Transverse colon (tissue), 4 donors: ENCODE data around the gene SETD3. TPM values are rescaled to one million over a fixed set of nuclear protein-coding genes. Genes with fewer than 3 reads are reported as not detected.
A peak's percentile ranks its signal among the peaks of the same experiment; 100 is the strongest.

Experiments used
- DNase-seq: peaks from one replicate; pipeline ENCODE4 v3.0.0-alpha.2; 2019
- H3K27ac ChIP-seq, 4 donors: fragments of 200-600 bp; sonication (generic); 2 replicates each; pipeline ENCODE4 v1.5.1; 2016 to 2018; ENCODE audit warnings: inconsistent platforms in 4 of 4
- H3K27me3 ChIP-seq: fragments of 200-600 bp; sonication (generic); 2 replicates; pipeline ENCODE4 v1.5.1; 2017; ENCODE audit warnings: inconsistent platforms
- H3K36me3 ChIP-seq, 4 donors: fragments of 200-600 bp; sonication (generic); 2 replicates each; pipeline ENCODE4 v1.5.1; 2017 to 2019; ENCODE audit warnings: inconsistent platforms in 4 of 4
- H3K4me1 ChIP-seq, 4 donors: fragments of 200-600 bp; sonication (generic); 2 replicates each; pipeline ENCODE4 v1.5.1; 2017 to 2020; ENCODE audit warnings: inconsistent platforms in 4 of 4
- H3K4me3 ChIP-seq, 4 donors: fragments of 200-600 bp; sonication (generic); 1 replicate in 1 of 4; 2 replicates in 3 of 4; pipeline versions ENCODE4 v1.5.1 to v1.6.1; 2017 to 2019; ENCODE audit warnings: inconsistent platforms in 4 of 4
- H3K9me3 ChIP-seq, 2 donors: fragments of 200-600 bp; sonication (generic); 2 replicates each; pipeline ENCODE4 v1.5.1; 2017 to 2019; ENCODE audit warnings: inconsistent platforms in 2 of 2
- EP300 ChIP-seq: sonication (generic); formaldehyde crosslinking; IDR thresholded peaks from one replicate; pipeline ENCODE4 v1.6.1; 2017; ENCODE audit warnings: antibody characterized with exemption, low read depth
- POLR2A ChIP-seq: fragments of 450-650 bp; IDR thresholded peaks from one replicate; pipeline ENCODE4 v1.6.1; 2016; ENCODE audit warnings: antibody characterized with exemption, mild to moderate bottlenecking, moderate library complexity
- POLR2AphosphoS5 ChIP-seq, 3 donors: sonication (generic); formaldehyde crosslinking; IDR thresholded peaks; one replicate each; pipeline ENCODE4 v1.6.1; 2016; ENCODE audit warnings: antibody characterized with exemption in 3 of 3
- WGBS, 2 donors: methylation state at CpG; one replicate each; pipeline ENCODE4 v1.1.5; 2018; ENCODE audit warnings: low coverage in 1 of 2; 5-methylcytosine and 5-hydroxymethylcytosine counted together
- in situ Hi-C, 4 donors: fragments of 200-750 bp; cut with MboI; loops; one replicate each; pipeline versions ENCODE4 v1.15.0 to v1.15.1; 2017; ENCODE audit warnings: low sequenced_read_pairs in 3 of 4, low pct_ligation_motif_present in 1 of 4, low pct_unique_long_range_greater_than_20kb in 1 of 4
- intact Hi-C: fragments of 100-400 bp; cut with DNase I; formaldehyde crosslinking; loops from one replicate; pipeline ENCODE4 v1.15.1; 2023; ENCODE audit warnings: low total_unique reads
- total RNA-seq, 4 donors: library from RNA; depleted of rRNA; stranded (reverse); fragments of >200 nt; gene quantifications; one replicate each; pipeline ENCODE4 v1.1.0, GENCODE V29; 2016
- TF ChIP-seq, protein P1 (sequence below), 5 experiments: fragments of 200-600 bp in 3 of 5; fragments of 450-650 bp in 2 of 5; sonication (generic) in 3 of 5; IDR thresholded peaks; 1 replicate in 2 of 5; 2 replicates in 3 of 5; pipeline ENCODE4 v1.5.1; 2016 to 2017; ENCODE audit warnings: antibody characterized with exemption in 5 of 5, inconsistent platforms in 3 of 5, mild to moderate bottlenecking in 2 of 5, moderate library complexity in 1 of 5

The SETD3 gene
- total RNA-seq, 4 donors from 2014 or later, result 50.1 to 224 (median 68.8) TPM

DNA sequence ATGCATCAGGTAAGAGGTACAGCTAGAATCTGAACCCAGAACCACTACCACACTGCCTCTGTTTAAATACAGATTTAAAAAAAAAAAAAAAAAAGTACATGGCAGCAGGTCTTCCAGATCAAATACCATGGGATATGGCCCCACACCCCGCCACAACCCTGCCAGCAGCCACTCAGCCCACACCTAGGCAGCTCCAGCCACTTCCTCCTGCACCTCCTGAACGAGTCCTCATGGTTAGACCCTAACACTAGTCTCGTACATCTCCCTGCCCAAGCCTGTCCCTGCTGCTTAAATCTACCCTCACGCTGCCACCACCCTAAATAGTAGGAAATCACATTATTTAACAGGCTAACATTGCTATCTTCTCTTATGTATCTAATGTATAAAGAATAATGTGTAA, 12.6 kb downstream of the SETD3 start:
- no peaks in the 10 kb centered on the region for H3K9me3 ChIP-seq
- H3K4me1 ChIP-seq, result peaks cover 0 to 11% (median 5%) of the 10 kb centered on the region in 4 donors
- no peaks in the 10 kb centered on the region for H3K27me3 ChIP-seq
- H3K36me3 ChIP-seq, result peaks cover 0 to 17% (median 7%) of the 10 kb centered on the region in 4 donors
- TF ChIP-seq POLR2A, result no peak
- TF ChIP-seq, protein P1, sequence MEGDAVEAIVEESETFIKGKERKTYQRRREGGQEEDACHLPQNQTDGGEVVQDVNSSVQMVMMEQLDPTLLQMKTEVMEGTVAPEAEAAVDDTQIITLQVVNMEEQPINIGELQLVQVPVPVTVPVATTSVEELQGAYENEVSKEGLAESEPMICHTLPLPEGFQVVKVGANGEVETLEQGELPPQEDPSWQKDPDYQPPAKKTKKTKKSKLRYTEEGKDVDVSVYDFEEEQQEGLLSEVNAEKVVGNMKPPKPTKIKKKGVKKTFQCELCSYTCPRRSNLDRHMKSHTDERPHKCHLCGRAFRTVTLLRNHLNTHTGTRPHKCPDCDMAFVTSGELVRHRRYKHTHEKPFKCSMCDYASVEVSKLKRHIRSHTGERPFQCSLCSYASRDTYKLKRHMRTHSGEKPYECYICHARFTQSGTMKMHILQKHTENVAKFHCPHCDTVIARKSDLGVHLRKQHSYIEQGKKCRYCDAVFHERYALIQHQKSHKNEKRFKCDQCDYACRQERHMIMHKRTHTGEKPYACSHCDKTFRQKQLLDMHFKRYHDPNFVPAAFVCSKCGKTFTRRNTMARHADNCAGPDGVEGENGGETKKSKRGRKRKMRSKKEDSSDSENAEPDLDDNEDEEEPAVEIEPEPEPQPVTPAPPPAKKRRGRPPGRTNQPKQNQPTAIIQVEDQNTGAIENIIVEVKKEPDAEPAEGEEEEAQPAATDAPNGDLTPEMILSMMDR (IDR thresholded peaks at IDR 0.05), result no peak
- no peak for TF ChIP-seq EP300
- no peak for TF ChIP-seq POLR2AphosphoS5 (IDR thresholded peaks at IDR 0.05)
- no peak overlapping the region for H3K4me3 ChIP-seq
- intact Hi-C loops, result no loop called here
- peak; percentile 22 for DNase-seq
- in situ Hi-C loops, result no loop called here
- H3K27ac ChIP-seq, result no peak overlapping the region
- 57% methylated on average over 4 of the region's 4 CpGs; no CpG with 5 or more reads in 1 of the 2 donors for WGBS, 2 donors

DNA sequence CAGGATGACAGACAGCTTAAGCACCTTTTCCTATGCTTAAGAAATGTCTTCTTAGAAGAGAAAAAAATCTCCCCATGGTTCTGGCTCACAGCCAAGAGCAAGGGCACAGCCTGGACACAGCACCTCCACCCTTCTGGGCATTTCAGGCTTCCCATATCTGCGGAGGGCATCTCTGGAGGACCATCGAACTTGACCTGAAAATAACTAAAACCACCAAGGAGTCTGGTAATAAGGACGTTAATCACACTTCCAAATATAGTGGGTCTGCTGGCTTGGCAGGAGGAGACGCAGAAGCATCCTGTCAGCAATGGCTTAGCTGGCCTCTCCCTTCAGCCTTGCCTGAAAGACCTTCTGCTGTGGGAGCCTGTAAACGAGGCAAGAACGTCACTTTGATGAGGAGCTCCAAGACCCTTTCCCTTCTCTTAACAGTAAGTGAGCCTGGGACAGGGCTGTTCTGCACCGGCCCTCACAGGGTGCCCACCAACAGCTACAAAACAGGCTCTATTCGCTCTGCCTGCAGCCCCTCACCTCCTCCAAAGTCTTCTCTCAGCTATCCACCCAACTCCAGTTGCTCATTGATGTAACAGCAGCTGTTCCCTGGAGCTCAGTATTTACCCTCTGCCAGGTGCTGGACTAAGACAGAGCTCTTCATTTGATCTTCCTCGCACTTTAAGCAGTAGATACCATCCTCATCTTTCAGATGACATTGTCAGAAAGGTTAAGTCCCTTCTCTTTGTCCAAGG, 13.2 kb downstream of the SETD3 start:
- in situ Hi-C loops (no loop called here), intact Hi-C loops (no loop called here)
- H3K9me3 ChIP-seq, result no peaks in the 10 kb centered on the region
- peaks cover 0 to 23% (median 8%) of the 10 kb centered on the region in 4 donors for H3K36me3 ChIP-seq
- H3K27ac ChIP-seq, result no peak overlapping the region
- TF ChIP-seq POLR2A (no peak), EP300 (no peak), POLR2AphosphoS5 (IDR thresholded peaks at IDR 0.05) (no peak)
- TF ChIP-seq, protein P1 (IDR thresholded peaks at IDR 0.05), result no peak
- no peaks in the 10 kb centered on the region for H3K27me3 ChIP-seq
- peaks cover 0 to 11% (median 5%) of the 10 kb centered on the region in 4 donors for H3K4me1 ChIP-seq
- 63% methylated on average over 9 of the region's 9 CpGs; no CpG with 5 or more reads in 1 of the 2 donors for WGBS, 2 donors
- DNase-seq, result no peak
- no peak overlapping the region for H3K4me3 ChIP-seq

DNA sequence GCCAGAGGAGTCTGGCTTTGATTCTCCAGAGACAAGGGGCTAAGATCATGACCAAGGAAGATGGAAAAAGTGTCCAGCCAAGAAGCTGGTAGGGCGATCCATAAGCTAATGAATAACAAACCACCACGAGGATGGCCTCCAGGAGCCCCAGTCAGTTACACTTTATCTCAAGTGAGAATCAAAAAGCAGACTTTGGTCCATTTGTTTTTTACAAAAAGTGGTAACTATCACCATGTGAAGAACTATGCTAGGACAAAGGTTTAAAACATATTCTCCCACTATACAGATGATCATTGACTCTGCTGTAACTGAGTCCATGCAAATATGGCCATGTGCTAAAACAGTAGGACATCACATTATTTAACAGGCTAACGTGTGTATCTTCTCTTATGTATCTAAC, 13.9 kb downstream of the SETD3 start:
- WGBS, 2 donors, result 75 to 83% methylated on average over 1 to 3 of the region's 3 CpGs

DNA sequence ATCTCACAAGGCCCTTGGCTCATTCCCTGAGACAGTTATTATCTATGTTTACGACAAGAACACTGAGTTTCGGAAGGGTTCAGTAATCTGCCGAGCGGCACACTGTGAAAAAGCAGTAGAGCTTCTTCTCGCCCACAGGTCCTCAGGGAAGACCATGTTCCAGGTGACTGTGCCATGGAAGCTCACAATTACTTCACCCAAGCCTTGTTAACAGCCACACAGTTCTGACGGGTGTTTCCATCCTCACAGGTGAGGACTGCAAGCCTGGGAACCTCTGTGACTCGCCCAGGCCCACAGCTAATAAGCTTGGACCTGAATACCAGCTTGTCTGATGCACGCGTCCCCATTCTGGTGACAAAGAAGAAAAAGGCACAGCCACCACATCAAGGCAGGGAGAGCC, 15.4 kb downstream of the SETD3 start:
- no peak for DNase-seq
- 88% methylated on average over 9 of the region's 9 CpGs; no CpG with 5 or more reads in 1 of the 2 donors for WGBS, 2 donors
- peaks cover 0 to 25% (median 10%) of the 10 kb centered on the region in 4 donors for H3K36me3 ChIP-seq
- intact Hi-C loops, result no loop called here
- TF ChIP-seq POLR2AphosphoS5 (IDR thresholded peaks at IDR 0.05) (no peak), POLR2A (no peak), EP300 (no peak)
- TF ChIP-seq, protein P1 (IDR thresholded peaks at IDR 0.05), result no peak
- peaks cover 0 to 11% (median 5%) of the 10 kb centered on the region in 4 donors for H3K4me1 ChIP-seq
- H3K4me3 ChIP-seq, result no peak overlapping the region
- H3K27me3 ChIP-seq, result no peaks in the 10 kb centered on the region
- H3K9me3 ChIP-seq, result no peaks in the 10 kb centered on the region
- no peak overlapping the region for H3K27ac ChIP-seq
- in situ Hi-C loops, result no loop called here

More for the DNA sequence above, 13.9 kb downstream of the SETD3 start:
- peaks cover 0 to 25% (median 10%) of the 10 kb centered on the region in 4 donors for H3K36me3 ChIP-seq
- peaks cover 0 to 11% (median 5%) of the 10 kb centered on the region in 4 donors for H3K4me1 ChIP-seq
- H3K4me3 ChIP-seq, result no peak overlapping the region
- intact Hi-C loops, result no loop called here
- TF ChIP-seq EP300 (no peak), POLR2A (no peak), POLR2AphosphoS5 (IDR thresholded peaks at IDR 0.05) (no peak)
- no peaks in the 10 kb centered on the region for H3K9me3 ChIP-seq
- H3K27ac ChIP-seq, result no peak overlapping the region
- DNase-seq, result no peak
- H3K27me3 ChIP-seq, result no peaks in the 10 kb centered on the region
- in situ Hi-C loops, result no loop called here
